A549 (cell line): ENCODE results near the gene SELENOM.

Experiments used
- CHD4 ChIP-seq: fragments of 200-600 bp; sonication (generic); IDR thresholded peaks from 2 replicates; pipeline ENCODE4 v1.6.1; 2016; ENCODE audit warnings: antibody characterized with exemption, mild to moderate bottlenecking, borderline replicate concordance
- CTCF ChIP-seq: fragments of >200 bp; sonication (Bioruptor Twin); formaldehyde crosslinking; IDR thresholded peaks from 3 replicates; pipeline ENCODE4 v1.5.1; 2016
- EP300 ChIP-seq, 2 experiments: fragments of >200 bp; sonication (Bioruptor Twin); formaldehyde crosslinking; IDR thresholded peaks; 2 replicates in 1 of 2; 3 replicates in 1 of 2; pipeline ENCODE4 v1.6.1; 2016 to 2017
- HDAC2 ChIP-seq: fragments of 200-600 bp; sonication (generic); IDR thresholded peaks from 2 replicates; pipeline ENCODE4 v1.6.1; 2016
- MAFK ChIP-seq: fragments of 450-650 bp; IDR thresholded peaks from 2 replicates; pipeline ENCODE4 v1.6.1; 2014; ENCODE audit not compliant: partially characterized antibody
- MAX ChIP-seq: IDR thresholded peaks from 2 replicates; pipeline ENCODE4 v1.6.1; 2012
- NFE2L2 ChIP-seq: fragments of 150-350 bp; conservative IDR thresholded peaks from 2 replicates; pipeline ENCODE4 v1.6.1; 2014; ENCODE audit warnings: low read length
- POLR2A ChIP-seq: IDR thresholded peaks from 2 replicates; pipeline ENCODE4 v1.6.1; 2012; ENCODE audit warnings: mild to moderate bottlenecking, low read length
- POLR2AphosphoS2 ChIP-seq: conservative IDR thresholded peaks from 2 replicates; pipeline ENCODE4 v1.6.1; 2012; ENCODE audit warnings: low read length, improper control_type of control experiment, inconsistent platforms
- REST ChIP-seq: fragments of 200-600 bp; sonication (generic); IDR thresholded peaks from 2 replicates; pipeline ENCODE4 v1.6.1; 2016; ENCODE audit warnings: antibody characterized with exemption, mild to moderate bottlenecking, moderate library complexity
- RNF2 ChIP-seq: fragments of 200-600 bp; sonication (generic); IDR thresholded peaks from 2 replicates; pipeline ENCODE4 v1.6.1; 2016; ENCODE audit warnings: low read depth, mild to moderate bottlenecking, antibody characterized with exemption, moderate library complexity, borderline replicate concordance
- SMC3 ChIP-seq: fragments of >200 bp; sonication (Bioruptor Twin); formaldehyde crosslinking; IDR thresholded peaks from 3 replicates; pipeline ENCODE4 v1.6.1; 2018; ENCODE audit warnings: inconsistent platforms
- TFCP2L1 ChIP-seq: fragments of 250-450 bp; sonication (Bioruptor Pico); IDR thresholded peaks from 2 replicates; pipeline ENCODE4 v1.5.0; 2021; ENCODE audit warnings: mild to moderate bottlenecking

- TF ChIP-seq CTCF (no peak), MAFK (no peak), MAX (no peak), POLR2A (no peak), SMC3 (no peak), HDAC2 (no peak), TFCP2L1 (CRISPR knock-in tag) (no peak), EP300 (IDR thresholded peaks at IDR 0.05) (no peak), POLR2AphosphoS2 (no peak), REST (no peak), RNF2 (no peak), NFE2L2 (no peak), CHD4 (no peak)
Measured at GRCh38 chr22:31155422-31155821, 48.1 kb upstream of the SELENOM start.
